Amniotic epithelial cell (primary cell): ENCODE results near the gene CERS6.
"Not testable (repeated sequence)": the region's sequence is repeated elsewhere in the genome, so short reads cannot be mapped to it uniquely, and the experiment has no call there.

Experiments
- DNase-seq: peaks from one replicate; pipeline ENCODE4 v3.0.0-alpha.2; 2010; ENCODE audit warnings: low read depth

Gene CERS6

DNA sequence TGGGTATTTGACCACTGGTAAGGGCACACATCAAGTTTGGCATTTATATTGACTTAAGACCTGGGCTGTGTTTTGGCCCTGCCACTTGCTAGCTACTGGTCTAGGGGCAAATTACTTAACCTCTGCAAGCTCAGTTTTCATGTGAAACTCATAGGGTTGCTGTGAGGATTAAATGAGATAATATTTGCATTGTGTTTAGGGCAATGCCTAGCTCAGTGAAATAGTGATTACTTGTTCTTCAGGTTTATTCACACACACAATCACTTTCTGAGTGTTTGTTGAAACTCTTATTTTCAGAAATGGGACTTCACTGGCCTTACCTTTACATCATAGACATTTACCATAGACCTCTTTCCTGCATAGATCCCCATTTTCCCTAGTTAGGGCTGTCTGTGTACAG, 12.3 kb downstream of the CERS6 start:
- DNase-seq = no peak

DNA sequence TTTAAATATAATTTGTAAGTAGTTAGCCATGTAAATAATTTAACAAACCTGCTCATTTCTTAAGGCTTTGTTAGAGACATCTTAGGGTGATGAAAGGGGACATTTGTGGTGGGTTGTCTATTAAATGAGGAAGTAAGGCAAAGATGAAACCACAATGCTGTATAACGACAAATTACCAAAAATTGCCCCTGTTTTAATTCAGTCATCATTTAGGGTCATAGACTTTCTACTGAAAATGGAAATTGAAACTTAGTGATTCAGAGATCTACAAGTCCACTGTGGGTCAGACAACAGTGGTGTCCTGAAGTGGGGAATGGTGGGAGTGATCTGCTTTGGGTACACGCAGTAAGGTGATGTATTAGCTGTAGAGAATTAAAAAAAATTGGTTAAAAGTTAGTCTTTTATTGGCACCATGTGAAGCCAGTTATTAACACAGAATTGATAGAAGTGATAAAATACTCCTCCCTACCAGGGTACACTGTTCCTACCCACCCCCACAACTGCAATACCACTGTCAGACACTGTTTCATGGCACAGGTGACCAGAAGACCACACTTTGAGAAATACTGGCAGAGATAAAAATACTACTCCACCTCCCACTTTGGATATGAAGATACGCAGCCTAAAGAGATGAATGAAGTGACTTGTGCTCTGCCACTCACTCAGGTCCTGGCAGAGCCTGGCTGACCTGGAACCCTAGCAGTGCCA, 13.4 kb downstream of the CERS6 start:
- DNase-seq = no peak

DNA sequence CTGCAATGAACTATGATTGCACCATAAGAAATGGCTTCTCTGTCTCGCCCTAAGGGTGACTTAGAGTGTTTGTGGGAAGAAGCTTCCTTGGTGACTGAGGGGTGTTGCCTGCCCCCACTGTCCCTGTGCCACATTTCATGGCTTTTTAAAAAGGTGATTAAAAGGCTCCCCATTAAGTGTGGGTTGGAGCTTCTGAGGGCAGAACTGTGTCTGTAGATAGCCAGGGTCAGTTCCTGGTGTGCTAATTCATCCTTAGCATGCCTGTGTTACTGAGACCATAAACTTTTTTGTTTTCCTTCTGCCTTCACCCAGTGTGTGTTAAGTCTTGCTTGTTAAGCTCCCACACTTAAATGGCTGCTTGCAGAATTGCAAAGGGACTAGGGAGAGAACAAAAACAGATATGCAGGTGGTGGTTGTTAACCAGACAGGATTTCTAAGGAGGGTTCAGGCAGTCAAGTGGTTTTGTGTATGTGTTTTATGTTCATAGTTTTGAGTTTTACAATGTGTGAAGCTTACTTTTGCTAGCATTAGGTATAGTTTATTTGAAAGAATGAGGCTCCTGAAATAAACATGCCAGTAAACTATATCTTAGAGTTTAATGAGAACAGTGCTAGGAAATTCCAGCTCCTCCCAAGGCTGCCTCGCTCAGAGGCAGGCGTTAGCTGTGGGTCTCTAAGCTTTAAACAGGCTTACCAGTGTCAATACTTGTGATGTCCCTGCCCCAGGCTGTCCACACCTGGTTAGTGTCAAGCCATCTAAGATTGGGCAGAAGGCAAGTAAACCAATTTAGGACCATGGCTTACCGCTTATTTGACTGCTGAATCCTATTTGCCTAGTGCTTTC, 14.5 kb downstream of the CERS6 start:
- no peak for DNase-seq

DNA sequence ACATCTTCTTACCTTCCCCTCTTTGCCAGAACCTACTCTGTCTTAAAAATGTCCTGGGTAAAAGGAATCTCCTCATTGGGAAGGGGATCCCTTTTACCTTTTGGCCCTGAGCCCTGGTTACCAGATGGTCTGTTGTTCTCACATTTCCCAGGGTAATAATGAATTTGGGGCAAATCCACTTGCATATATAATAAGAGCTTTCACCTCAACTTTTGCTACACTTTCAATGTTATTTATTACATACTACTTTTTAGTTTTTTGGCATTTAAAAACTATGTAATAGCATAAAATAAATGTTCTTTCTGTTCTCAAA, 15.0 kb downstream of the CERS6 start:
- DNase-seq = no peak

DNA sequence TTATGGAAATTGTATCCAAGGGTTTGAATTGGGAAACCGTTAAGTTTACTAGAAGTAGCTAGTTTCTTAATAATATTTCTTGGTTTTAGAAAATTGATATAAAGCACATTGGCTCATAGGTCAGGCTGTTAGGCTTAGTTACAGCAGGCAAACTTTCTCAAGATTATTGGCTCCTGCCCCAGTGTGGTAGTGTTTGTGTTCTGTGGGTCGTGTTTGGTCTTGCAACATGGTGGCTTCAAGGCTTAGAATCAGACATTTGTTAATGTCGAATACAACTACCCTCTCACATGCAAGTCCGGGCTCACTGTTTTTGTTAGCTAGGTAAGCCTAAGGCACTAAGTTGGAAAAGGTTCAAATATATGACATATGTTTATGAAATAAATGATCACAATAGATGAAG, 19.6 kb downstream of the CERS6 start:
- peak; percentile 61 for DNase-seq

DNA sequence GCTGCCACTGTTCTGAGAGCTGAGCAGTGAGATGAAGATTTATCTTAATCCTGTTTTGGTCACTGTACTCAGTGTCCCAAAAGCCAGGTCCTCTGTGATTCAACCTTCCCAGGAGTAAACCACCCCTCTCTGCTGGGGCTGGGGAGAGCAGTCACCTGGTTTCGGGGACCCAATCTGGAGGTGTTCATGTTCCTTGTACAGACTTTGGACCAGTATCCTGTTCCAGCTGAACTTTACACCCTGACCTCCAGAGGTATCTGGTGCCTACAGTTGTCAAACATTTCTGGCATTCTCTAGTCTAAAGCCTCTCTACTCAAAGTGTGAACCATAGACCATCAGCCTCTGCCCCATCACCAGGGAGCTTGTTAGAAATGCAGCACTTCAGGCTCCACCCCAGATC, 22.1 kb downstream of the CERS6 start:
- DNase-seq = no peak

DNA sequence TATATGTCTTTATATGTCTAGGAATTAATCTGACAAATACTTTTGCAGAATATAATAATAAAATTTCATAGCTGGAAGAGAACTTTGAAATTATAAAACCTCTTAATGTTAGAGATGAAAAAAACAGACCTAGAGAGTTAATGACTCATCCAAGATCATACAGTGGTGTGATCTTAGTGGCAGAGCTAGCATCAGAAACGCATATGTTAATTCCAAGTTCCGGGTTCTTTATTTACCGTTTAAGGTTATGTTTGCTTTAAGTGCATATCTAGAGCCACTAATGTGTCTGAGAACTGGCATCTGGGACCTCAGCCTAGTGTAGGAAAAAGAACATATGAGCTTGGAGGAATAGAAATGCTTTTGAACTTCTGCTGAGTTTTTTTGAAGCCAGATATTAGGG, 24.3 kb downstream of the CERS6 start:
- DNase-seq = no peak

DNA sequence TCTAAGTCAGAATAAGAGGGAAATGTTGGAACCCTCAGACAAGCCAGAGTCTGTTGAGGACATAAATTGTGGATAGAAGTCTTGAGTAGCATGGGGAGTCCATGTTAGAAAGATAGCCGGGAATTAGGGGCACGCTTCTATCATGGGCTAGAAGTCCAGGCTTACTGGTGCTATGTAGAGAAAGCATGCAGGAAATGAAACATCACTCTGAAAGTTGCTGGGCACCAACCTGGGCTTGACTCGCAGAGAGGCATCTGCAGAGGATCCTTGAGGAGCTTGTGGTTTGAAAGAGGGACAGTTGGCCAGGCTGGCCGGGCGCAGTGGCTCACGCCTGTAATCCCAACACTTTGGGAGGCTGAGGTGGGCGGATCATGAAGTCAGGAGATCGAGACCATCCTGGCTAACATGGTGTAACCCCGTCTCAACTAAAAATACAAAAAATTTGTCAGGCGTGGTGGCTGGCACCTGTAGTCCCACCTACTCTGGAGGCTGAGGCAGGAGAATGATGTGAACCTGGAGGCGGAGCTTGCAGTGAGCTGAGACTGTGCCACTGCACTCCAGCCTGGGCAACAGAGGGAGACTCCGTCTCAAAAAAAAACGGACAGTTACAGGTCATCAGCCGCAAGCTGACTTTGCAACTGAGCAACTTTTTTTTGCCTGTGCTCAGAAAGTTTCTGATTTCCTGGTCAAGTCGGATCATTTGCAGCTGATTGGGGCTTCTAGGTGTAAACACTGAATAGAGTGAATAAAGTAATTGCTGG, 24.9 kb downstream of the CERS6 start:
- no peak for DNase-seq

DNA sequence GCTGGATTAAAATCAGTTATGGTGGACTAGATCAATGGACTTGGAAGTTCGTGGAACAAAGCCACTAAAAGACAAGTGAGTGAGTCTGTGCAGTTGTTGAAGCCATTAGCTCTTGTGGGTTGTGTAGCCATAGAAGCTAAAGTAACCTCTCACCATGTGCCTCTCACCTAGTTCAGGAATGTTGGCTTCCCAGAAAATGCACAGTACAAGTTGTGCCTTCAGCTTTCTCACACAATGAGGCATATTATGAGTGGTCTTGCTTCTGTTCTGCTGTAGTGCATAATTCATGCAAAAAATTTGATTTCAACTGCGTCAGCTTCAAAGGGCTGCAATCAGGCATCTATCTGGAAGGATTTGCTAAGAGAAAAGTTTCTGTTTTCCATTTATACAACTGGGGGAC, 26.2 kb downstream of the CERS6 start:
- DNase-seq = peak; percentile 45

DNA sequence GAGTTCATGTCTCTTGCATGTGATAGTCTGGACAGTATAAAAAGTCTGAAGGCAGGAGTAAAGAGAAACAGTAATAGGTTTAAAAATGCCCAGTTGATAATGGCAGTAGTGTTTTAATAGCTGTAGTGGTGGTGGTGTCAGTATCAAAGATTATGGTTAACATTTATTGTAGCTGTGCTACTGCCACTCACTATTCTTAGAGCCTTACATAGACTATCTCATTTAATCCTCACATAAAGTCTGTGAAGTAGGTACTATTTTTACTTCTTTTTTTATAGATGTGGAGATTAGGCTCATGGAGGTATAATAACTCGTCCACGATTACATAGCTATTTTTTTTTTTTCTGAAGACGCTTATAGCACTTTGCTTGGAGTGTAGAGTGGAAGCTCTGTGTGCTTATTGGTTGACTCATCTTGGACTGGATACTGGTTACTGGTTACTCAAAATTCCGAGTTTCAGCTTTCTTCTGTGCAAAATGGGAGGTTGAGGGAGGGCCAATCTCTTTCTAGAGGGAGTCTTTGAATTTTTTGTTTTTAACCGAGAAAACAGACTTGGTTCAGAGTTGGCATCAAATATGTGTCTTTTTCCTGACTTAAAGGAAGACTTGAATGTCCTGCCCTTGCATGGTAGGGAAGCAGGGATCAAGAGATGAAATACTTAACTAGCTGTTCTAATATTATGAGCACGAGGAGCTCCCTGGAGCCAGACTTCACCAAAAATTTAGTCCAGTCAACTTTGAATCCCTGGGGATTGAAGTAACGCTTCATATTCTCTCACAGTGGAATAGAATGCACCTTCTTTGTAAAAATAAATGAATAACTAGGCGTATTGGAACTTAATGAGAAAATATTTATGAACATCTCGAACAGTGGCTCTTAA, 27.1 kb downstream of the CERS6 start:
- peak; percentile 38 for DNase-seq

DNA sequence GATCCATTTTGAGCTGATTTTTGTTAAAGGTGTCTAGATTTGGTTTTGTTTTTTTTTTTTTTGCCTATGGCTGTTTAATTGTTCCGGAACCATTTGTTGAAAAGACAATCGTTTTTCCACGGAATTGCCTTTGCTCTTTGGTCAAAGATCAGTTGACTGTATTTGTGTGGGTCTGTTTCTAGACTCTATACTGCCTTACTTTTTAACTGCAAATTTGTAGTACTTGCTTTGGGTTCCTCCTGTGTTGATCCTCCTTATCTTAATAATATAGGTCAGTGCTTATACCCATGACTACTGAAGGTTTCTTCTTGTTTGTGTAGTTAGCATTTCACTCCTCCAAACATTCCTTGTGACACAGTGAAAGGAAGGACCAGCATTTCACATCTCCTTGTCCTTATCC, 30.4 kb downstream of the CERS6 start:
- no peak for DNase-seq

DNA sequence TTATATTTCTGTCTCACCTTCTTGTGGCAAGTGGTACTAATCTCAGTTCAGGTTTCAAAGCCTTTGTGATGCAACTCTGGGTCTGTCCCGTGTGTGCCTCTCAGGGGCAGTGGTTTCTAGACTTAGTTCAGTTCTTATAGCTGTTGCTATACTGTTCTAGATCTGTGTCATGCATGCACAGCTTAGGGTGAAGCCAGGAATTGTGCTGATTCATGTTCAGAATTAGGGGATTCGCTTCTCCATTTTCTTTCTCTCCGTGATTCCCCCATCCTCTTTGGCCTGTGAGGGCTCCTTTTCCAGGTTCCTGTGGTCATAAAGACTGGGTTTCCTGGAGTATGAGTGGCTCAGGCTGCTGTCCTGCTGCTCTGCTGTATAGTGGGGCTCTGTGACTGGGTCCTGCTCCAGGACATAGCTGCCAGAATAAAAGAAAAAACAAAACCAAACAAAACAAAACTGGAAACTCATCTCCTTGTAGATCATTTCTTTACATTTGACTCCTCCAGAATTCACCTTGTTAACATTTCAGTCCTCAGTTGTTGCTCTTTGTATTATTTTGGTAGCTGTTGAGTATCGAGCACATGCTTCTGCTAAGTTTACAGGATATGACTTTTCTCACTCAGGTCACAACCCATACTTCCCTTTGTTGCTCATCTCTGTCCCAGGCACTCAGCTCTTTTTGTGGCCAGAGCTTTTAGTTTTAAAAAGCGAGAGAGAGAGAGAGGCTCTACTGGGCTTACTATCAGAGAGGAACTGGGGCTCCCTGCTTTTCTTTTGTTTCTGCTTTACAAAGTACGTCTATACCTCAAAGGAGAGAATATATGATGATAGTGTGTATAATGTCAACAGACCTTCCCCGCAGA, 34.2 kb downstream of the CERS6 start:
- peak; percentile 66 for DNase-seq

DNA sequence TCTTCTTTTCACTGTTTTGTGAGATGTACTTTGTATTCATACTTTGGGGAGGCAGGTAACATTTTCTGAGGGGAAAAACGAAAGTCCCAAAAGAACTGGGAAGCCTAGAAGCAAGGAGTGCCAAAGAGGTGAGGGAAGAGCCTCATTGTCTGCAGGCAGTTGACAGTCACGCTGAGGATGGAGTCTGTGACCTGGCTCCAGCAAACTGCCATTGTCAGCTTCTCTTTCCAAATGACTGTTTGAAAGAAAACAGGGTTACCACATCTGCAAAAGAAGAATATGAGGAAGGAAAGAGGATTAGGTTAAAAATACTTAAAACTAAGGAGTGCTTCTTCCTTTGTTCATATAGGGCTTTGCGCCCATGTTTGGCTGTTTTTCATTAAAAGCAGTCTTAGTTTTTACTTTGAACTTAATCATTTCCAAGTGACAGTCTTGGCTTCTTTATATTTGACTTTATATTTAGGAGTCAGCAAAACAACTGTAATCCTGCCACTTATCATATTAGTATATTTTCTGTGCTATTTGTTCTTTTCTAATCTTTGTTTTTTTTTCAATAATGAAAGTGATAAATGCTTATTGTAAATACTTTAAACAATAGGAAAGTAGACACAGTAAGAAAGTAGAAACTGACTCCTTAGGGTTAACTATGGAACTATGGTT, 35.0 kb downstream of the CERS6 start:
- DNase-seq = no peak

DNA sequence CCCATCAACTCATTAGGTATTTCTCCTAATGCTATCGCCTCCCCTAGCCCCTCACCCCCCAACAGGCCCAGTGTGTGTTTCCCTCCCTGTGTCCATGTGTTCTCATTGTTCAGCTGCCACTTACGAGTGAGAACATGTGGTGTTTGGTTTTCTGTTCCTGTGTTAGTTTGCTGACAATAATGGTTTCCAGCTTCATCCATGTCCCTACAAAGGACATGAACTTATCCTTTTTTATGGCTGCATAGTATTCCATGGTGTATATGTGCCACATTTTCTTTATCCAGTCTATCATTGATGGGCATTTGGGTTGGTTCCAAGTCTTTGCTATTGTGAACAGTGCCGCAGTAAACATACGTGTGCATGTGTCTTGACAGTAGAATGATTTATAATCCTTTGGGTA, 35.7 kb downstream of the CERS6 start:
- not testable (repeated sequence) for DNase-seq

DNA sequence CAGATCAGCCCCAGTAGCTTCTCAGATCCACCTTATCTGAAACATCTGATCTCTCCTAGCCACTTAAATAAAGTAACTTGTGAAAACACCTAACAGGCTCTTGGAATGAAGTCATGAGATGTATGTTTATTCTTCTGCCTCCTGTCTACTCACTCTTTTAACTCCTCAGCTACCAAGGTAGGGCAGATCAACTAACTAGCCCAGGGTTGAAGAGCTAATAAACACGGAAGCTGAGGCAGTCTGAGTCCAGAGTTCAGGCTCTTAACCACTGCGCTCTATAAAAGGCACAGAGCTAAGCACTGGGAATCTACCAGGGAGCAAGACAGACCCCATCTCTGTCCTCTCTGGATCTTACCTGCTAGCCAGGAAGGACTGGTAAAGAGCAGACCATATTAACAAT, 37.1 kb downstream of the CERS6 start:
- peak; percentile 34 for DNase-seq

DNA sequence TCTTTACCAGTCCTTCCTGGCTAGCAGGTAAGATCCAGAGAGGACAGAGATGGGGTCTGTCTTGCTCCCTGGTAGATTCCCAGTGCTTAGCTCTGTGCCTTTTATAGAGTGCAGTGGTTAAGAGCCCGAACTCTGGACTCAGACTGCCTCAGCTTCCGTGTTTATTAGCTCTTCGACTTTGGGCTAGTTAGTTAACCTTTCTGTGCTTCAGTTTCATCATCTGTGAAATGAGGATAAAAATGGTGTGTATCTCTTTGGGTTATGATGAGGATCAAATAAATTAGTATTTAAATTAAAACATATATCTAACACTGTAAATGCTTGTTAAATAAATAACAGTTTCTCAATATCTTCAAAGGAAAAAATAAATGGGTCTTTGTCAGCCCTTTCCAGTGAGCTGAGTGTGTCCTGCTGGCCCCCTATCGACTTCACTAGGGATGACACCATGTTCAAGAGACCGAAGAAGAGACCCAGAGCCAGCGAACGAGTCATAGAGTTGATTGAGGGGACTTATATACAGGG, 38.2 kb downstream of the CERS6 start:
- DNase-seq = no peak

DNA sequence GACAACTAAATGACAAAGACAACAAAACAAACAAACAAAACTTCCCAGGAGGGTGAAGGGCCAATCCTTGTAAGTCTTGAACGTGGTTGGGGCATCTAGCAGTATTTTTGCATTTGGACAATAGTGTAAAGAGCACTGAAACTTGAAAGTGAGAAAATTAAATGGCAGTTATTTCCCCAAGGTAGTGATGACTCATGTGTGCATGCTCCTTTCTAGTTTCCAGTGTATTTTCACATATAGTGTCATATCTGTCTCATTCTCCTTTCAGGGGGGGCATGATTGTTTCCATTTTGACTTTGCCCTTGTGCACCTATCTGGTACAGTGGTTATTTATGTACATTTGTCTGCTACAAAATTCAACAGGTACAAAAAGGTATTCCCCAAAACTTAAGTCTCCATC, 39.5 kb downstream of the CERS6 start:
- DNase-seq = no peak

DNA sequence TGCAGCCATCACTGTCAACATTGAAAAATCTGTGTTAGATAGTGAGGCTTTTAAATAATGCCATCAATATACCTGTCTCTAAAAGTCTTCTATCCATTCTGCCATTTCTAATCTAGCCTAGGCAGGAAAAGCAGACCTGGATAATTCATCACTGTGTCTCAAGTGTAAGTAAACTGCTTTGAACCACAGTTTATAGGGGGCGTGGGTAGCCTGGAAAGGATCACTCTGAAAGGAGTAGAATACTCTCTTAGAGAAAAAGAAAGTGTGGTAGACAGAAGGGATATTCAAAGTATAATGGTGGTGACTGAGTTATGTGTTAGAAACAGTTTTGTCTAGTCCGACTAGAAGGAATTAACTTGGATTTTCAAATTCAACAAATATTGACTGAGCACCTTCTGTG, 40.8 kb downstream of the CERS6 start:
- DNase-seq = peak; percentile 25

DNA sequence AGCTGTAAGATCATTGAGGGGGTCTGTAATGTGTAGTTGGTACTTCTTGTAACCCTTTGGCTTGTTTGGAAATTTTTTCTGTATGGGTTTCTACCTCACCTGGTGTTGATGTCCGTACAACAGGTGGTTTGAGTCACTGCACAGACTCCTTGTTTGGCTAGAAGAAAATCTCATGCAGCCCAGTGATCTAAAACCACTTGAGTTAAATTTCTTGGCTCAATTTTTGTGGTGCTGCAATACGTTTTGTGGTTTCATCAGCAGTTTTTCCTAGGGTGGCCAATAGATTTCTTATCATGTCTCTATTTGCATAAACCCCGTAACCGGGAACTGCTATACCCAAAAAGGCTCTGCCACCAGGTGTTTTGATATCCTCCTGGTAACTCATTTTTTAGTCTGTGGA, 43.4 kb downstream of the CERS6 start:
- DNase-seq = no peak

DNA sequence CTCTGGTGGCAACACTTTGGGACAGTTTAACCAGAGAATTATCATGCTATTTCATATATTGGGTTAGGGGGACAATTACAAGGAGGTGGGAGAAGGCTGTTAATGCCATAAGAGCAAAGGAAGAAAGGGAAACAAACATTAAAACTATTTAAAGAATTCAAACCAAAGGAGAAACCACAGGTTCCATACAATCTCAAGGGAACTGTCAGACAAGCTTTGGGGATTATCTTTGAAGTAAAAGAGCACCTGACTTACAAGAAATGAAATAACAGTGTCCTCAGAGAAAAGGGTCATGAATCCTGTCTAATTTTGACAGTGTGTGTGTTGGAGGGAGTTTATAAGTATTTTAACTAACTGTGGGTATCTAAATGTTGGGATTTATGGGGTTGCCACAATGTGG, 44.4 kb downstream of the CERS6 start:
- peak; percentile 58 for DNase-seq
